Astrocyte (in vitro differentiated cells and primary cell): ENCODE results near the gene PRX. TPM values are rescaled to one million over a fixed set of nuclear protein-coding genes. Genes with fewer than 3 reads are reported as not detected.

Source experiments
- DNase-seq: peaks from one replicate; pipeline ENCODE4 v3.0.0-alpha.2; 2010; ENCODE audit warnings: low read depth
- FAIRE-seq: peaks from 2 replicates; lab custom pipeline; 2011; peaks lifted over from hg19 to GRCh38; lab: Jason Lieb, UNC
- H2AFZ ChIP-seq: 2 replicates; pipeline ENCODE4 v1.6.0; 2012; ENCODE audit warnings: low read depth, low read length, inconsistent platforms
- H3K27ac ChIP-seq: 2 replicates; pipeline ENCODE4 v1.5.1; 2011; ENCODE audit warnings: low read depth, low read length, inconsistent platforms
- H3K27me3 ChIP-seq: 2 replicates; pipeline ENCODE4 v1.6.0; 2011; ENCODE audit warnings: low read length, inconsistent platforms; ENCODE audit not compliant: insufficient read depth
- H3K36me3 ChIP-seq: 2 replicates; pipeline ENCODE4 v1.5.1; 2011; ENCODE audit warnings: low read length, inconsistent platforms; ENCODE audit not compliant: insufficient read depth
- H3K4me1 ChIP-seq: 2 replicates; pipeline ENCODE4 v1.5.1; 2011; ENCODE audit warnings: low read length, inconsistent platforms; ENCODE audit not compliant: insufficient read depth
- H3K4me2 ChIP-seq: 2 replicates; pipeline ENCODE4 v1.6.0; 2012; ENCODE audit warnings: low read length, inconsistent platforms
- H3K4me3 ChIP-seq: 2 replicates; pipeline ENCODE4 v1.5.1; 2011; ENCODE audit warnings: low read depth, mild to moderate bottlenecking, low read length, inconsistent platforms; ENCODE audit not compliant: insufficient read depth
- H3K79me2 ChIP-seq: 2 replicates; pipeline ENCODE4 v1.6.0; 2012; ENCODE audit warnings: mild to moderate bottlenecking, low read length, inconsistent platforms; ENCODE audit not compliant: insufficient read depth
- H3K9ac ChIP-seq: 2 replicates; pipeline ENCODE4 v1.6.0; 2012; ENCODE audit warnings: mild to moderate bottlenecking, low read length, inconsistent platforms
- H3K9me3 ChIP-seq: 2 replicates; pipeline ENCODE4 v1.5.1; 2012; ENCODE audit warnings: low read depth, mild to moderate bottlenecking, low read length, inconsistent platforms; ENCODE audit not compliant: insufficient read depth
- H4K20me1 ChIP-seq: 2 replicates; pipeline ENCODE4 v1.6.0; 2012; ENCODE audit warnings: low read length, inconsistent platforms; ENCODE audit not compliant: insufficient read depth
- H3K27ac Mint-ChIP-seq: one replicate; pipeline ENCODE4 v1.8.0; 2021; ENCODE audit warnings: mild to moderate bottlenecking, mixed read lengths; ENCODE audit not compliant: unreplicated experiment
- H3K27me3 Mint-ChIP-seq: one replicate; pipeline ENCODE4 v1.8.0; 2021; ENCODE audit warnings: low read depth, mixed read lengths; ENCODE audit not compliant: unreplicated experiment
- H3K36me3 Mint-ChIP-seq: one replicate; pipeline ENCODE4 v1.8.0; 2021; ENCODE audit warnings: low read depth, mixed read lengths; ENCODE audit not compliant: unreplicated experiment
- H3K4me1 Mint-ChIP-seq: one replicate; pipeline ENCODE4 v1.8.0; 2021; ENCODE audit warnings: low read depth, mixed read lengths; ENCODE audit not compliant: unreplicated experiment
- H3K4me3 Mint-ChIP-seq: one replicate; pipeline ENCODE4 v1.8.0; 2021; ENCODE audit warnings: mild to moderate bottlenecking, moderate library complexity, mixed read lengths; ENCODE audit not compliant: unreplicated experiment
- H3K9me3 Mint-ChIP-seq: one replicate; pipeline ENCODE4 v1.8.0; 2021; ENCODE audit warnings: mild to moderate bottlenecking, mixed read lengths; ENCODE audit not compliant: unreplicated experiment
- CTCF ChIP-seq: IDR thresholded peaks from 2 replicates; pipeline ENCODE4 v1.5.1; 2011; ENCODE audit warnings: low read depth, mild to moderate bottlenecking, inconsistent platforms, low read length, moderate library complexity; ENCODE audit not compliant: insufficient read depth
- EZH2 ChIP-seq: IDR thresholded peaks from 2 replicates; pipeline ENCODE4 v1.6.1; 2012; ENCODE audit warnings: mild to moderate bottlenecking, low read length, inconsistent platforms; ENCODE audit not compliant: insufficient read depth
- total RNA-seq: library from RNA; stranded (reverse); gene quantifications from 2 replicates; pipeline ENCODE4 v1.2.1, GENCODE V29; 2021

The PRX gene
- total RNA-seq, 1 donor from 2014 or later = 1.5 TPM

GRCh38 chr19:40356681-40357595, 56.2 kb downstream of the PRX start:
- DNase-seq (no peak), FAIRE-seq (no peak)
- no peak overlapping the region for H3K9ac ChIP-seq
- Mint-ChIP-seq H3K9me3 (no peaks in the 10 kb centered on the region), H3K36me3 (peaks cover 6% of the 10 kb centered on the region), H3K27ac (no peak overlapping the region), H3K4me1 (peaks cover 7% of the 10 kb centered on the region), H3K27me3 (no peaks in the 10 kb centered on the region), H3K4me3 (no peak overlapping the region)
- no peaks in the 10 kb centered on the region for H3K27me3 ChIP-seq
- H3K4me2 ChIP-seq = peak overlapping the region; percentile 30
- no peaks in the 10 kb centered on the region for H3K9me3 ChIP-seq
- H3K36me3 ChIP-seq = no peaks in the 10 kb centered on the region
- peaks cover 25% of the 10 kb centered on the region for H4K20me1 ChIP-seq
- no peaks in the 10 kb centered on the region for H3K4me1 ChIP-seq
- H3K79me2 ChIP-seq = peaks cover 7% of the 10 kb centered on the region
- no peak overlapping the region for H2AFZ ChIP-seq
- H3K4me3 ChIP-seq = no peak overlapping the region
- H3K27ac ChIP-seq = no peak overlapping the region
- no peak for TF ChIP-seq EZH2
- no peak for TF ChIP-seq CTCF

- no peak overlapping the region for H3K4me3 ChIP-seq
- no peak overlapping the region for H3K4me2 ChIP-seq
- H3K9ac ChIP-seq = no peak overlapping the region
- H3K27me3 Mint-ChIP-seq = no peaks in the 10 kb centered on the region
- DNase-seq (no peak), FAIRE-seq (no peak)
- H3K4me1 ChIP-seq = no peaks in the 10 kb centered on the region
- H3K36me3 Mint-ChIP-seq = peaks cover 6% of the 10 kb centered on the region
- H3K79me2 ChIP-seq = peaks cover 10% of the 10 kb centered on the region
- H3K27ac Mint-ChIP-seq = peak overlapping the region; percentile 62
- no peaks in the 10 kb centered on the region for H3K9me3 ChIP-seq
- H3K4me1 Mint-ChIP-seq = peaks cover 7% of the 10 kb centered on the region
- no peaks in the 10 kb centered on the region for H3K27me3 ChIP-seq
- TF ChIP-seq CTCF = no peak
- no peak for TF ChIP-seq EZH2
- no peaks in the 10 kb centered on the region for H3K9me3 Mint-ChIP-seq
- peak overlapping the region; percentile 27 for H3K4me3 Mint-ChIP-seq
- H2AFZ ChIP-seq = no peak overlapping the region
- H3K36me3 ChIP-seq = no peaks in the 10 kb centered on the region
- peaks cover 25% of the 10 kb centered on the region for H4K20me1 ChIP-seq
- H3K27ac ChIP-seq = no peak overlapping the region
Measured at GRCh38 chr19:40355975-40356680, 57.0 kb downstream of the PRX start.
